ENCODE results near the gene DIO1.

DNA sequence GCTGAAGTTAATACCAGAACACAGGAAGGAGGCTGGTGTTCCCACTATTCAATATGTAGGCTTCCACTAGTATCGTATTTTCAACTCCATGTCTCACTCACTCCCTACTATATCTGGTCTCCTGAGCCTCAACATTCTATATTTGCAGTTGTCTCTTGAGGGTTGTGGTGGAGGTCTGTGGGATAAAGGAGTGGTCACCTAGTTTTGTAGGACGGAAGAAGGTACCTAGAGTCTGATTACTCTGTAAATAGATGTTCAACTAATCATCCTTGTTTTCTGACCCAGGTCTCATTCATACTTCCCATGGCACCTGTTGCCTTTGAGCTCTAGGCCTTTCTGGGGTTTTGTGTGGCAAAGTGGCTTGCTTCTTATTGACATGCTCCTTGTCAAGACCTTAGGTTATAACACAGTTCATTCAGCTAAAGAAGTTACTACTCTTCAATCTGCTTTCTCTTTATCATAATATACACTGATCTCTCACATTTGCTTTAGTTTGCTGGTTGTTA is 33.4 kb downstream of the DIO1 start:
- no peak for TF ChIP-seq POLR2A (IDR thresholded peaks at IDR 0.05)
- TF ChIP-seq, protein P1, sequence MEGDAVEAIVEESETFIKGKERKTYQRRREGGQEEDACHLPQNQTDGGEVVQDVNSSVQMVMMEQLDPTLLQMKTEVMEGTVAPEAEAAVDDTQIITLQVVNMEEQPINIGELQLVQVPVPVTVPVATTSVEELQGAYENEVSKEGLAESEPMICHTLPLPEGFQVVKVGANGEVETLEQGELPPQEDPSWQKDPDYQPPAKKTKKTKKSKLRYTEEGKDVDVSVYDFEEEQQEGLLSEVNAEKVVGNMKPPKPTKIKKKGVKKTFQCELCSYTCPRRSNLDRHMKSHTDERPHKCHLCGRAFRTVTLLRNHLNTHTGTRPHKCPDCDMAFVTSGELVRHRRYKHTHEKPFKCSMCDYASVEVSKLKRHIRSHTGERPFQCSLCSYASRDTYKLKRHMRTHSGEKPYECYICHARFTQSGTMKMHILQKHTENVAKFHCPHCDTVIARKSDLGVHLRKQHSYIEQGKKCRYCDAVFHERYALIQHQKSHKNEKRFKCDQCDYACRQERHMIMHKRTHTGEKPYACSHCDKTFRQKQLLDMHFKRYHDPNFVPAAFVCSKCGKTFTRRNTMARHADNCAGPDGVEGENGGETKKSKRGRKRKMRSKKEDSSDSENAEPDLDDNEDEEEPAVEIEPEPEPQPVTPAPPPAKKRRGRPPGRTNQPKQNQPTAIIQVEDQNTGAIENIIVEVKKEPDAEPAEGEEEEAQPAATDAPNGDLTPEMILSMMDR (IDR thresholded peaks at IDR 0.05), result no peak
- no peak for TF ChIP-seq POLR2AphosphoS5 (IDR thresholded peaks at IDR 0.05)
